ENCODE data around the gene EIF2AK3. TPM values are rescaled to one million over a fixed set of nuclear protein-coding genes. Genes with fewer than 3 reads are reported as not detected.

Gene EIF2AK3
- total RNA-seq, 6 donors from 2014 or later = 15.5 to 43.7 (median 23.0) TPM

DNA sequence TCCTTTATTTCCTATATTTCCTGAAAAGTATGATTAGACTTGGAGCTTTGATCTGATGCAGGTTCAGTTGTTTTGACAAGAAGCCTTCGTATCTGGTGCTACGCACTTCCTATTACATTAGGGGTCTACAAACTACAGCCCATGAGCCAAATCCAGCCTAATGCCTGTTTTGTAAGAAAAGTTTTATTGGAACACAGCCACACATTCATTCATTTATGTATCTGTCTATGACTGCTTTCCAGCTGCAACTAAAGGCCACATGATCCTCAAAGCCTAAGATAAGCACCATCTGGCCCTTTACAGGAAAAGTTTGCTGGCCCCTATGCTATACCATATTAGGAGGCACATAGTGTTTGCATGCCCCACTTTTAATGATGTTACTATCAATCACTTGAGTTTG is 26.0 kb downstream of the EIF2AK3 start:
- ATAC-seq (ENCODE audit: low FRiP score in 2 of 2) (peak in 1 of 2 donors; percentile 20), DNase-seq (no peak)
- no peaks in the 10 kb centered on the region for H3K36me3 ChIP-seq
- peaks cover 8 to 16% (median 11%) of the 10 kb centered on the region in 4 donors for H3K4me1 ChIP-seq
- H3K9me3 ChIP-seq = no peaks in the 10 kb centered on the region
- no peak overlapping the region for H3K27ac ChIP-seq
- no peaks in the 10 kb centered on the region for H3K27me3 ChIP-seq
- TF ChIP-seq, protein P1, sequence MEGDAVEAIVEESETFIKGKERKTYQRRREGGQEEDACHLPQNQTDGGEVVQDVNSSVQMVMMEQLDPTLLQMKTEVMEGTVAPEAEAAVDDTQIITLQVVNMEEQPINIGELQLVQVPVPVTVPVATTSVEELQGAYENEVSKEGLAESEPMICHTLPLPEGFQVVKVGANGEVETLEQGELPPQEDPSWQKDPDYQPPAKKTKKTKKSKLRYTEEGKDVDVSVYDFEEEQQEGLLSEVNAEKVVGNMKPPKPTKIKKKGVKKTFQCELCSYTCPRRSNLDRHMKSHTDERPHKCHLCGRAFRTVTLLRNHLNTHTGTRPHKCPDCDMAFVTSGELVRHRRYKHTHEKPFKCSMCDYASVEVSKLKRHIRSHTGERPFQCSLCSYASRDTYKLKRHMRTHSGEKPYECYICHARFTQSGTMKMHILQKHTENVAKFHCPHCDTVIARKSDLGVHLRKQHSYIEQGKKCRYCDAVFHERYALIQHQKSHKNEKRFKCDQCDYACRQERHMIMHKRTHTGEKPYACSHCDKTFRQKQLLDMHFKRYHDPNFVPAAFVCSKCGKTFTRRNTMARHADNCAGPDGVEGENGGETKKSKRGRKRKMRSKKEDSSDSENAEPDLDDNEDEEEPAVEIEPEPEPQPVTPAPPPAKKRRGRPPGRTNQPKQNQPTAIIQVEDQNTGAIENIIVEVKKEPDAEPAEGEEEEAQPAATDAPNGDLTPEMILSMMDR (IDR thresholded peaks at IDR 0.05) = no peak
- TF ChIP-seq POLR2A (IDR thresholded peaks at IDR 0.05) (no peak), POLR2AphosphoS5 (IDR thresholded peaks at IDR 0.05) (no peak), EP300 (IDR thresholded peaks at IDR 0.05) (no peak)
- H3K4me3 ChIP-seq = no peak overlapping the region
- WGBS, 2 donors = 82 to 87% methylated on average over 2 of the region's 2 CpGs

DNA sequence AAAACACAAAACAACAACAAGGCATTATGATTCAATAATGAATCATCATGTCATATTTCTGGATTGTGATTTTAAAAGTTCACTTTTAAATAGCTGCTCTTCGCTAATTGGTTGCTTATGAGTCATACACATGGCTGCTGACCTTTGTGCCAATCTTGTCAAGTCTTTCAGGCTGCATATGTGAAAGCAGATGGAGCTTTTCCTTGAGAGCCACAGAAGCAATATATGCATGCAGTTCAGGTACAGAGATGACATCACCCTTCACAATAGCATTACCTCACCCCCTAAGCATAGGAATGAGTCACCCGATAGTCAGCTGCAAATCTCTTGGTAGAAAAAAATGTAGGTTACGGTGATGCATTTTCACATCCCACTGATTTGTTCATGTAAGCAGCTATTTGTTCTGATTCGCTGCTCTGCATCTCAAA is 27.2 kb downstream of the EIF2AK3 start:
- ATAC-seq (ENCODE audit: low FRiP score in 2 of 2) = peak; percentile 78 to 85
- no peak overlapping the region for H3K4me3 ChIP-seq
- H3K27ac ChIP-seq = peak overlapping the region in 2 of 4 donors; percentile 5 to 24
- H3K4me1 ChIP-seq = peaks cover 8 to 16% (median 11%) of the 10 kb centered on the region in 4 donors
- TF ChIP-seq, protein P1 (IDR thresholded peaks at IDR 0.05) = no peak
- TF ChIP-seq POLR2A (IDR thresholded peaks at IDR 0.05) = no peak
- TF ChIP-seq POLR2AphosphoS5 (IDR thresholded peaks at IDR 0.05) = peak; percentile 47 to 61
- peak in 2 of 4 donors; percentile 11 to 68 for TF ChIP-seq EP300 (IDR thresholded peaks at IDR 0.05)
- peak in 1 of 2 donors; percentile 51 for DNase-seq
- H3K36me3 ChIP-seq = peaks cover 0 to 9% (median 0%) of the 10 kb centered on the region in 4 donors
- H3K9me3 ChIP-seq = no peaks in the 10 kb centered on the region
- H3K27me3 ChIP-seq = no peaks in the 10 kb centered on the region
- WGBS, 2 donors = 40 to 44% methylated on average over 4 of the region's 4 CpGs

DNA sequence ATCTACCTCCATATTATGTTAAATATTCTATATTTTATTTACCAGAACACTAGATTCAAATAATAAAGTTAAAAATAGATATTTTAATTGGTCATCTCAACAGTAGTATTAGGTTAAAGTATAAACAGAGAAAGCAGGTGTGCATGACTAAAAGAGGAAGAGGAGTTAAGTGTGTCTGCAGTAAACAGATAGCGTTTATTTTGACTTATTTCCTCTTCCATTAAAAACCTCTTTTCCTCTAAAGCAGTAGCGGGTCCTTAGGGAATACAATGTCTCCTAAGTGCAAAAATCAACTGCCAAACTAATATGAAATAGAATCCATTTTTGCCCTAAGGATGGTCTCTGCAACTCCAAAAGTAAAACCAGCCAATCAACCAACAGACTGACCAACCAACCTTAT is 27.7 kb downstream of the EIF2AK3 start:
- TF ChIP-seq EP300 (IDR thresholded peaks at IDR 0.05) (no peak), POLR2AphosphoS5 (IDR thresholded peaks at IDR 0.05) (no peak), POLR2A (IDR thresholded peaks at IDR 0.05) (no peak)
- TF ChIP-seq, protein P1 (IDR thresholded peaks at IDR 0.05) = no peak
- H3K27me3 ChIP-seq = no peaks in the 10 kb centered on the region
- WGBS, 2 donors = 52 to 55% methylated on average over 2 of the region's 2 CpGs
- H3K9me3 ChIP-seq = no peaks in the 10 kb centered on the region
- peaks cover 0 to 11% (median 0%) of the 10 kb centered on the region in 4 donors for H3K36me3 ChIP-seq
- H3K27ac ChIP-seq = peak overlapping the region in 2 of 4 donors; percentile 5 to 24
- peaks cover 8 to 16% (median 11%) of the 10 kb centered on the region in 4 donors for H3K4me1 ChIP-seq
- ATAC-seq (ENCODE audit: low FRiP score in 2 of 2) (no peak), DNase-seq (no peak)
- no peak overlapping the region for H3K4me3 ChIP-seq

DNA sequence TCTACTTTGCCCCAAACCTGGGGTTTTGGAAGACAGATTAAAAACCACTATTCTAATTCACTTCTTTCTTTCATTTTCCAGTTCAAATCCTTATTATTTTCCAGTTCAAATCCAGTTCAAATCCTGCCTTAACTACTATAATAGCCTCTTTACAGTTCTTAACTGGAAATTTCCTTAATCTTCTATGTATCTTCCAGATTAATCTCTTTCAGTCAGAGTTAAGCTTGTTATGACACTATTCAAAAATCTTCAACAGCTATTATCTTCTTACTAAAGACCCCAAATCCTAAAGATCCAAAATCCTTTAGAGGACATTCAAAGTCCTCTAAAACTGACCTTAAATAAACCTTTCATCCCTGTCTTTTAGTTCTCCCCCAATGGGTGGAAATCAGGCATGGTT is 30.1 kb downstream of the EIF2AK3 start:
- Histone ChIP-seq H3K27me3 (no peaks in the 10 kb centered on the region), H3K27ac (no peak overlapping the region), H3K4me1 (peaks cover 8 to 16% (median 11%) of the 10 kb centered on the region in 4 donors), H3K36me3 (peaks cover 0 to 32% (median 11%) of the 10 kb centered on the region in 4 donors), H3K9me3 (no peaks in the 10 kb centered on the region), H3K4me3 (no peak overlapping the region)
- no peak for TF ChIP-seq POLR2AphosphoS5 (IDR thresholded peaks at IDR 0.05)
- DNase-seq (no peak), ATAC-seq (ENCODE audit: low FRiP score in 2 of 2) (no peak)

DNA sequence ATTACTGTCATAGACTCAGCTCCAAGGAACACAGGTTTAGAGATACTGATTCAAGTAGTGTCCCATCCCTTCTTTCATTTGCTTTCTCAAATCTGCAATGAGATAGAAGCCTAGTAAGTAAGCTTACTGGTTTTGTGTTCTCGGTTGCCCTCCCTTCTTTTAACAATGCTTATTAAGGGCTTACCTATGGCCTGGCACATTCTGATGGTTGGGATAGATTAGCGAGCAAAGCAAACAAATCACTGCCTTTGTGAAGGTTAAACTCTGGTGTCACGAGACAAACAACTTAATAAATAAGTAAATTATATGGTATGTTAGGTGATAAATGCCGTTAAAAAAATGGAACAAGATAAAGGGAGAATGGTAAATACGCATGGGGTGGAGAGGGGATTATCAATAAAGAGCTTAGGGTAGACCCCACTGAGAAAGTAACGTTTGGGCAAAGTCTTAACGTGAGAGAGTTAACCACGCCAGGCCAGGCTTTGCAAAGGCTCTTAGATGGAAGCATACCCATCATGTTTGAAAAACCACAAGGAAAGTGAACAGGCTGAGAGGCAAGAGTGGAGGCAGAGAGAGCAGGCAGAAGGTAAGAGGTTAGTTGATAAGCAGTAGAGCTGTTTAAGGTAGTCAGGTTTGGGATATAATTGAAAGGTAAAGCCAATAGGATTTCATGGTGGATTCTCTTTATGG is 31.0 kb downstream of the EIF2AK3 start:
- Histone ChIP-seq H3K4me3 (no peak overlapping the region), H3K4me1 (peaks cover 8 to 16% (median 11%) of the 10 kb centered on the region in 4 donors), H3K27ac (no peak overlapping the region), H3K27me3 (no peaks in the 10 kb centered on the region), H3K36me3 (peaks cover 0 to 37% (median 11%) of the 10 kb centered on the region in 4 donors), H3K9me3 (no peaks in the 10 kb centered on the region)
- no peak for ATAC-seq (ENCODE audit: low FRiP score in 2 of 2)
- no peak for TF ChIP-seq POLR2A (IDR thresholded peaks at IDR 0.05)
- no peak for TF ChIP-seq EP300 (IDR thresholded peaks at IDR 0.05)
- no peak for TF ChIP-seq POLR2AphosphoS5 (IDR thresholded peaks at IDR 0.05)
- TF ChIP-seq, protein P1 (IDR thresholded peaks at IDR 0.05) = no peak
- no peak for DNase-seq
- WGBS, 2 donors = 92 to 93% methylated on average over 8 of the region's 8 CpGs

Data from upper lobe of left lung (tissue), 6 donors.